NT2/D1 (cell line): ENCODE data around the gene WDCP.

Source experiments
- SUZ12 ChIP-seq: IDR thresholded peaks from 2 replicates; pipeline ENCODE4 v1.6.1; 2011; ENCODE audit not compliant: insufficient read length, insufficient read depth; ENCODE audit errors: extremely low read depth
- YY1 ChIP-seq: IDR thresholded peaks from 2 replicates; pipeline ENCODE4 v1.6.1; 2011; ENCODE audit not compliant: insufficient read length, insufficient read depth
- ZNF274 ChIP-seq: IDR thresholded peaks from 2 replicates; pipeline ENCODE4 v1.6.1; 2011; ENCODE audit warnings: mild to moderate bottlenecking, low read depth, low read length

DNA sequence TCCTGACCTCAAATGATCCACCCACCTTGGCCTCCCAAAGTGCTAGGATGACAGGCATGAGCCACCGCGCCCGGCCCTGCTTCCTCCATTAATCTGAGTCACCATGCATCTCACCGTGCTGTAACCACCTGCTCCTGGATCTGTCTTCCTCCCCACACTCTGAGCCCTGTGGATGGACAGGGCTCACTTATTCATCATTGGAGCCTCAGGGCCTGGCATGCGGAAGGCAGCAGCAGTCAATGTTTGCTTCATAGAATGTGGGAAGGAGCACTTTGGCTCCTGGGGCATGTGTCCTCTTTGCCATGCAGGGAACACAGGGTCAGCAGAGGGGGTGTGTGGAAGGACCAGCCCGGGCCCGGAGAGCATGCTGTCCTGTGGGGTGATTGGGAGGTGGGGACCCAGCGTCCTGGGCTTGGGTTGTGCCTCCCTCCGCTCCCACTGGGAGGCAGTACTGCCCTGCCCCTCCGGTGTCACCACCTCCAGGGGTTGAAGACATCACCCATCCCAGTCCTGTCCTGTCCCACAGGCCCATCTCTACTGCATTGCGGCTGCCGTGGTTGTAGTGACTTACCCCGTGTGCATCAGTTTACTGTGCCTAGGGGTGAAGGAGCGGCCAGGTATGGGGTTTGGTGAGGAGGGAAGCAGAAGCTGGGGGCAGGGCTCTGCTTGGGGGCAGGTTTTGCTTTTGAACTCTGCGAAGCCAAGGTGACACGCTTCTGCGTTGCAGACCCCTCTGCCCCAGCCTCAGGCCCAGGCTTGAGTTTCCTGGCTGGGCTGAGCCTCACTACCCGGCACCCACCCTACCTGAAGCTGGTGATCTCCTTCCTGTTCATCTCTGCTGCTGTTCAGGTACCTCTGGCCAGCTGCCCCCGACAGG lies 25.8 kb downstream of the WDCP start:
- TF ChIP-seq YY1 (no peak), ZNF274 (no peak), SUZ12 (no peak)
